ENCODE results near the gene SON.

SON gene

GRCh38 chr21:33578214-33578613 is 35.4 kb downstream of the SON start:
- TF ChIP-seq CTCF (IDR thresholded peaks at IDR 0.05; ENCODE audit: unreplicated experiment in 3 of 3), result no peak
- Mint-ChIP-seq H3K27ac (no peak overlapping the region), H3K9me3 (no peaks in the 10 kb centered on the region), H3K4me3 (no peak overlapping the region), H3K27me3 (ENCODE audit: low read depth) (no peaks in the 10 kb centered on the region), H3K4me1 (no peaks in the 10 kb centered on the region), H3K36me3 (ENCODE audit: low read depth) (peaks cover 48% of the 10 kb centered on the region)

GRCh38 chr21:33578959-33579542 is 36.2 kb downstream of the SON start:
- peaks cover 43% of the 10 kb centered on the region for H3K36me3 Mint-ChIP-seq (ENCODE audit: low read depth)
- no peaks in the 10 kb centered on the region for H3K27me3 Mint-ChIP-seq (ENCODE audit: low read depth)
- H3K9me3 Mint-ChIP-seq, result no peaks in the 10 kb centered on the region
- peak overlapping the region in 2 of 3 experiments; percentile 42 to 51 for H3K27ac Mint-ChIP-seq
- H3K4me1 Mint-ChIP-seq, result no peaks in the 10 kb centered on the region
- H3K4me3 Mint-ChIP-seq, result no peak overlapping the region
- no peak for TF ChIP-seq CTCF (IDR thresholded peaks at IDR 0.05; ENCODE audit: unreplicated experiment in 3 of 3)

- no peak overlapping the region for H3K4me3 Mint-ChIP-seq
- no peaks in the 10 kb centered on the region for H3K9me3 Mint-ChIP-seq
- no peaks in the 10 kb centered on the region for H3K27me3 Mint-ChIP-seq (ENCODE audit: low read depth)
- H3K4me1 Mint-ChIP-seq, result peaks cover 17% of the 10 kb centered on the region
- no peak for TF ChIP-seq CTCF (IDR thresholded peaks at IDR 0.05; ENCODE audit: unreplicated experiment in 3 of 3)
- no peak overlapping the region for H3K27ac Mint-ChIP-seq
- H3K36me3 Mint-ChIP-seq (ENCODE audit: low read depth), result peaks cover 12% of the 10 kb centered on the region
Observed at GRCh38 chr21:33584455-33584854, 41.6 kb downstream of the SON start.

DNA sequence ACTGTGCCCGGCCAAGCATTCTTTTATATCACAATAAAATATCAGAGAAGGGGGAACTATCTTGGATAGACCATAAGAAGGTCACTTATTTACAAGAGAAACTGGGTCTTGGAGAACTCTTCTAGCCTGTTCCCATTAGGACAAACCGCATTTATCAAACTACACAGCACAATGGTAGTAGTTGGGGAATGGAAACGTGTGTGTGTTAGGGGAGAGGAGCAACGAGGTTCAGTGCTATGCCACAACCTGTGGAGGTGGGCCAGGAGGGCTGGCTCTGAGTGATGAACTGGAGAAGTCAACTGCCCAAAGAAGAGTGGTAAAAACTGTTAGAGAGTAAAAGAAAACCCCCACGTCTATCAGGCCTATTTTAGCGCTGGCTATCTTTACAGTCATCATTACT is 44.1 kb downstream of the SON start:
- H3K9me3 Mint-ChIP-seq, result no peaks in the 10 kb centered on the region
- peak overlapping the region in 2 of 3 experiments; percentile 76 to 80 for H3K27ac Mint-ChIP-seq
- peak overlapping the region; percentile 78 to 91 (median 84) for H3K4me3 Mint-ChIP-seq
- no peaks in the 10 kb centered on the region for H3K27me3 Mint-ChIP-seq (ENCODE audit: low read depth)
- H3K4me1 Mint-ChIP-seq, result peaks cover 20% of the 10 kb centered on the region
- peaks cover 11% of the 10 kb centered on the region for H3K36me3 Mint-ChIP-seq (ENCODE audit: low read depth)
- no peak for TF ChIP-seq CTCF (IDR thresholded peaks at IDR 0.05; ENCODE audit: unreplicated experiment in 3 of 3)

DNA sequence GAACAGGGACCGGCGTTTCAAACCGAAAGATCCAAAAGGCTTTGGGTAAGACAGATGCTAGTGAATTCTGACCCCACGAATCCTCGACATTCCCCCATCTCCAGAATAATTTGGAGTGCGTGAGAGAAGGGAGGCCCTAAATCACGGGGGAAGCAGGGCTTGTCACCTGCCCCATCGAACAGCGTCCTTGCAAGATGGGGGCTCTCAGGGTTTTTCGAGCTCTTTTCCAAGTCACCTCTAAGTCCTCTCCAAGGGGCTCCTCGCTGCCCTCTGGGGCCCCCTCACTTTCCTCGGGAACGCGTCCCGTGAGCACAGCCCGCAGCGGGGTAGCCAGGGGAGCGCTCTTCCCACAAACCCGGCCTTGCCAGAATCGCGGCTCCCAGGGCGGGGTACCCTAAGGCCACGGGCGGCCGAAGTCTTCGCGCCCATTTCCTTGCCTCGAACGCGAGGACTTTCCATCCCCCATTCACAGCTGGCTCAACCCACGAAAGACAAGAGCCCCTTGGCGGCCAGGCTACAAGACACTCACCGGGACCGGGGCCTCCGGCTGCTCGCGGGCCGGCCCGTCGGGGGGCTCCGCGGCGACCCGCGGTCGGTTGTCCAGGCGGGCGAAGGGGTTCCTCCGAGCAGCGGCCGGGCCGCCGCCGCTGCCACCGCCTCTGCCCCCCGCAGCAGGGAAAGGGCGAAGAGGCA is 45.1 kb downstream of the SON start:
- TF ChIP-seq CTCF (IDR thresholded peaks at IDR 0.05; ENCODE audit: unreplicated experiment in 3 of 3), result peak in 1 of 3 experiments; percentile 19

More for the DNA sequence above, 45.1 kb downstream of the SON start:
- peak overlapping the region; percentile 91 to 95 (median 95) for H3K4me3 Mint-ChIP-seq
- H3K4me1 Mint-ChIP-seq, result peaks cover 20% of the 10 kb centered on the region
- H3K27ac Mint-ChIP-seq, result peak overlapping the region in 2 of 3 experiments; percentile 33 to 69
- no peaks in the 10 kb centered on the region for H3K27me3 Mint-ChIP-seq (ENCODE audit: low read depth)
- H3K9me3 Mint-ChIP-seq, result no peaks in the 10 kb centered on the region
- peaks cover 13% of the 10 kb centered on the region for H3K36me3 Mint-ChIP-seq (ENCODE audit: low read depth)

Measured in nephron (organoid).